Measurements from ENCODE around the gene NFIB. TPM values are rescaled to one million over a fixed set of nuclear protein-coding genes. Genes with fewer than 3 reads are reported as not detected.

Gene NFIB
- total RNA-seq, 1 donor from 2014 or later: 104 TPM

DNA sequence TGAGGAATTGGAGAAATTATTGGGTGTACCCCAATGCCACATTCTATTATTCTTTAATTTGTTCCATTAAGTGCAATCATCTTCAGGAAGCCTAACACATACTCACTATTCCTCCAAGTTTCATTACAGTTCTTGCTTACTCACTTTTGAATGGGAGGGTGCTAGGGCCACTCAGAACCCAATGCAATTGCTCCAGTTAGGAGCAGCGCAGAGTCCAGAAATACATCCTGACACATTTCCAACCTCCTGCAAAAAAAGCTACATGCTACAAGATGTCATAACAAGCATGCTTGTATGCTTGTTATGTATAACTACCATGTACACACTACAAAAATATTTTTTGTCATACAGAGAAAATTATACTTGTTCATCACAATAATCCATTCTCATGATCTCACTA, 27.8 kb downstream of the NFIB start:
- DNase-seq (ENCODE audit: low spot score in 2 of 2) (no peak), FAIRE-seq (no peak)

DNA sequence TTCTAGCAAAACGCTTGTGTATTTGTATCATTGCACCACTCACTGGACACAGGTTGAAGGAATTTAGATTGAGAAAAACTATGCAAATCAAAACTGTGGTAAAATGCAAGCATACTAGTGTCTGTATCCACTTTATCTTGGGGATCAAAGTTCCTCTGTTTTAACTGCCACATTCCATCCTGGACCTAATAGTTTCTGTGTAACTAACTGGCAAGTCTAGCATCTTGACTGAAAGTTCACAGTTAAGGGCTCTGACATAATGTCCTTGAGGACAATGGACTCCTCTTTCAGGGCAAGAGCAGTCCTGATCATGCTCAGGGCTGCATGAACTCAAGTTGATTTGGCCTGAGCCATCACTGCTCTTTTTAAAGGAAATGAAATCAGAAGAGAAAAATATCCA, 30.7 kb downstream of the NFIB start:
- no peak for FAIRE-seq

DNA sequence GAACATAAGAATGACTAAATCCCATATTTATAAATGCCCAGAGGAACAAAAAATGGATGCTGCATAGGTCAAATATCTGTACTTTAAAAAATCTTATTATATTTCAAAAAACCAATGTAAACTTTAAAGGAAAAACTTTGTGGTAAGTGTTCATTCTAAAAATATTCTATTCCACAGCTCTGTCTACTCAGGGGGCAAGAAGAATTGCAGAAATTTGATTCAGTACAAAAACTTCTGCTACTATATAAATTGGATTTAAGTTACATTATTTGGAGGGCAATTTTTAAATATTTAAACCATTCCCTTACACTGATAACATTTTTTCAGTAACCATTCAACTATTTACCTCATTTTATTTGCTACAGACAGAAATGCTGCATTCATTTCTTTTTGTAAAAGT, 32.1 kb downstream of the NFIB start:
- DNase-seq (ENCODE audit: low spot score in 2 of 2) (no peak), FAIRE-seq (no peak)

More for the DNA sequence above, 30.7 kb downstream of the NFIB start:
- no peak for DNase-seq (ENCODE audit: low spot score in 2 of 2)

DNA sequence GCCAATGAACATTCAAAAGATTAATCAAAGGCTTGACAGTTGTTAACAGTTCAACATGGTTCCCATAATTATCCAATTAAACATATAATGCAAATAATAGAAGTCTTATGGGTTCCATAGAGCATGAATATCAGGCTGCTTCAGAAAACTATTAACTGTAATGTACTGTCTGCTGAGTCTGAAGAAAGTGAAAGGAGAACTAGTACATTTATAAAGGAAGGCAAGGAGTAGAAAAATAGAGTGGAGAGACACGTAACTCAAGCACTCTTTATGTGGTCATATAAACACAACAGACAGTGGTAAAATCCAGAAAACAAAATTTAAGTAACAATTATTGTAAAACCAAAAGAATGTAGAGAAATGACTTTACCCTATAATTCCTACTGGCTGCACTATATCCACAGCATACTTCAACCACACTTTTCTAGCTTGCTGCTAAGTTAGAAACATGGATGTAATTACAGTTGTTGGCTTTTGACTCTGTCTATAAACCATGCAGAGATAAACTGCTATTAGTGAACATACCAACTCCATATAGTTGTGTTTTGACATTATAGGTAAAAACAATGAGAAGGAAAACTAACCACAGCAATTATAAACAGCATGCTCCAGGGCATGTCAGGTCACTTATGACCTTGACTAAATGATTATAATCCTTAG, 32.7 kb downstream of the NFIB start:
- no peak for DNase-seq (ENCODE audit: low spot score in 2 of 2)
- FAIRE-seq: no peak

DNA sequence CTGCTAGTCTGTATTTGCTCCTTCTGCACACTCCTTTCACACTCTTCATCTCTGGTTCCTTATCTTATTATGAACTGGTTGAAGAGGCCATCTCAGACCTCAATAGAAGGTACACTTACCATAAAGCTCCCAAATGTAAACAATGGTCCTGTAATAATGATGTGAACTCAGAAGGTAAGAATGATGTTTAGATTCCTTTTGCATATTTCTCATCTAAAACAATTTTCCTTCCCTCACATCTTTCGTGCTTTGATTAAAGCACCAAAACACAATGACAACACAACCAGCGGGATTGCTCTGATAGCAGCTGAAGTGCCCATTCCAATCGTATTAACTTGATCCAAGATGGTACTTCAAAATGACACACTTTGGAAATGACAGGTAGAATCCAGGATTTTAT, 34.3 kb downstream of the NFIB start:
- DNase-seq (ENCODE audit: low spot score in 2 of 2) (no peak), FAIRE-seq (no peak)

DNA sequence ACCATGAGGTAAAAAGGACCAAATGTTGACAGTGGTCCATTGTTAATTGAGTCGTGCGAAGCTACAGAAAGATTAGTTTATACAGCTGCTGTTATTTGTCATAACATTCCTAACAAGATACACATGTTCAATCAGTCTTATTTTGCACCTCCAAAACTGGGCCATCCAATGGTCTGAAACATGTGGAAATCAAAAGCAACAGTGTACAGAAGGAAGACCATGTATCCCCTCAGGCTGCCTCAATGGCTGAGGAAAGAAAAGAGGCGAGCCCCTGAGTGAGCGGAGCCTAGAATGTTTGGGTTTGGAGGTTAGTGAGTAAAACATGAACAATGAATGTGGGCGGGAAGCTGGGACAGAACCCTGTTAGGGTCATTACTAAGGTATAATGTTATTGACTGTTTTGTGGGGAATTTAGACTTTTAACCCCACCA, 35.6 kb downstream of the NFIB start:
- FAIRE-seq (no peak), DNase-seq (ENCODE audit: low spot score in 2 of 2) (no peak)

DNA sequence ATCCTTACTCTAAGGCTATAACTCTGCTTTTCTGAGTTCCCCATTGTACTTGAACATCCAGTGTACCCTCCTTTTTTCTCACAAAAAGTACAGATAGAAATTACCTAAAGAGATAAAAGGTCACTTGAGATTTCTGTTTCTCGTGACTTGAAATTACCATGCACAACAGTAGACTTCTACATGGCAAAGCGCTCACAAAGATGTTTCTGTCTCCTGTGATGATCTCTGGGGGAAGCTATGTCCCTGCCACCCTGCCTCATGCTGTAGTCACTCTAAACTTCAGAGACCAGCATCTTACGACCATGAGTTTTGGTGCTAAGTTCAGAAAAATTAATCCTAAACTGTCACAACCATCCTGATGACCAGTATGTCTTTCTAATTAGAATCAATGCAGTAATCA, 36.2 kb downstream of the NFIB start:
- FAIRE-seq (no peak), DNase-seq (ENCODE audit: low spot score in 2 of 2) (no peak)

DNA sequence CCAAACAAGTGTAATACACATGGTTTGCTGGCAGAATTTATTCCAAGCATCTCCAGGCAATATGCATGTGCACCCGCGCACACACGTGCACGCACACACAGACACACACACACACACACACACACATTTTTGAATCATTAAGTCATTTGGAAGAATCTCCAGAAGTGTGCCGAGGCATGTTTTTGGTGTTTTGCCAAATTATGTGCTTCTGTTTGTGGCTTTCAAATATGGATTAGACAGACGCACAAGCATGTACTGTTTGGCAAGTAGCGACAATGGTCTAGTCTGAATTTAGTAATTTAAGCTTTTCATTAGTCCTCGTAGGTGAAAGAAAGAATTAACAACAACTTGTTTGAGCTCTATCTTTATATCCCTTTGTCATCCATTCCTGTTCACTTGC, 36.7 kb downstream of the NFIB start:
- no peak for DNase-seq (ENCODE audit: low spot score in 2 of 2)
- no peak for FAIRE-seq

DNA sequence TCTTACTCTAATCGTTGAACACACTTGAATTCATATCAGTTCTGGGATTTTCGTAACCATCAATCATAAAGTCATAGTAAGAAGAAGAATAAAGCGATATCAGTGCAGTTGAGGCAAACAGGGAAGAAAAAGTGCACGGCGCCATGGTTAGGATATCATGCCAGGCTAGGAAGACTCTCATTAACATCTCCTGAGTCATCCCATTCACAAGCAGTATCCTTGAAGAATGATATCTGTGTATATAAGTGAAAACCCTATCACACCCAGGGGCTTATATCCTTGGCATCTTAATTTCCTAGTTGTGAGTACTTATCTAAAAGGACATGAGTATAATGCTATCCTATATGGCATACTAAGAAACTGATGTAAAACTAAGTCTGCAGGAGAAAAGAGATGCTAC, 38.6 kb downstream of the NFIB start:
- DNase-seq (ENCODE audit: low spot score in 2 of 2) (no peak), FAIRE-seq (no peak)

DNA sequence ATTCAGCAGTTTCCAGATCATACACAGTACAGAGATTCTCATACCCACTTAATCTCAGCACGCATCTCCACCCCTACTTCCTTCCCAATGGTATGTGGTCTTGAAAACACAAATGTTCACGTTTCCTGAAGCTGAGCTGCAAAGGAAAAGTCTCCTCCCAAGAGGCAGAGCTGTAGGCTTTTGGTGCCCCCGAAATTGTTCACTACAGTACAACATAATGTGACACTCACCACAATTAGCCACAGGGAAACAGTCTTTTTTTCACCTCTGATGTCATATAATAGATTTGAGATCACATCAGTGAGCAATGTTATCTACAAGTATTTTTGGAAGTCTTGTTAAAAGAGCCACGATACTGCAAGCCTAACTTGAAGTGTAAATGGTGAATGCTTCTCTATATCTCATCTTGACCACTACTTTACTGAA, 40.2 kb downstream of the NFIB start:
- FAIRE-seq (no peak), DNase-seq (ENCODE audit: low spot score in 2 of 2) (no peak)

DNA sequence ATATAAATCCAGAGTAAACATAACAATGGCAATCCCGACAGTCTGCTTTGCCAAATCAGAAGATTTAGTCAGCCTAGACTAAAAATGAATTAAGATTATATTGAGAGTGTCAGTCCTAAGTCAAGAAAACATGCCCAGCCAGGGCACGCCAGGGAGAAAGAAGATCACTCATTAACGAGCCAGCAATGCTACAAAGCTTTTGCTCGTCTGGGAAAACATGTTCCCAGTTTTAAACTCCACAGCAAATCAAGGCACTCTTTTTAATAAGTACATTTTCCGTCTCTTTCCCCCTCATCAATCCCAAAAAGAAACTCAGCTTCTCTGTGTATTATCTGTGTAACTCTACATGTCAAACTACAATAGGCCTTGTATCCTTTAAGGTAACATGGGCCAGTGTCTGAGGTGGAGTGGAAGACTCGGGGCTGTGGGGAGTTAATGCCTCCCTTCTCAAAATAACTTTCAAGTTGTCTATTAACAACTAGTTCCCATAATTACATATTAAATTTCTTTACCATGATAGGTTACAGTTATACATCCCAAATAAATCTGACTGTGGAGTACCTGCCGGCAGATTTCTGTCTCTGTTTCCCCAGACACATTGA, 40.9 kb downstream of the NFIB start:
- FAIRE-seq (no peak), DNase-seq (ENCODE audit: low spot score in 2 of 2) (no peak)

DNA sequence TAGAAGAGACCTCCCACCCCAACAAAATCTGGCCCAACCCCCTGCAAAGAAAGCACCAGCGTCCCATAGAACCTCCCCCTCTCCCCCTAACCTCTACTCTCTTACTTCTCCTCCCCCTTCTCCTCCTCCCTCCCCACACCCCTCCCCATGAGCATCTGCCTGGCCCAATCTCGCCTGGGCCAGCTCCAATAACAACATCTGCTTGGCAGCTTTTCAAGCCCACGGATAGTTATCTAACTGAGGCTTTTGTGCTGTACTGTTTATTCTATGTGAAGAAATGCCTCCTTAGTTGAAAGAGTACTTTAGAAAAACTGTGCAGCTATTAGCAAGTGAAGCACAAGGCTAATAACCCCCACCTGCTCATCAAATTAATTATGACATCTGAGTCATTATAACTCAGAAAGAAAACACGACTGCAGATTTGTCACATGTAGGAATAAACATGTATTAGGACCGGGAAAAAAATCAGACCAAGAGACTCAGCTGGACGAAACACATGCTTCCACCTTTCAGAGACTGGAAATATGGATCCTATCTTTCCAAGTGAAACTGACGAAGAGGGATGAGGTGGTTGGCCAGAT, 42.8 kb downstream of the NFIB start:
- no peak for FAIRE-seq
- DNase-seq (ENCODE audit: low spot score in 2 of 2): no peak

DNA sequence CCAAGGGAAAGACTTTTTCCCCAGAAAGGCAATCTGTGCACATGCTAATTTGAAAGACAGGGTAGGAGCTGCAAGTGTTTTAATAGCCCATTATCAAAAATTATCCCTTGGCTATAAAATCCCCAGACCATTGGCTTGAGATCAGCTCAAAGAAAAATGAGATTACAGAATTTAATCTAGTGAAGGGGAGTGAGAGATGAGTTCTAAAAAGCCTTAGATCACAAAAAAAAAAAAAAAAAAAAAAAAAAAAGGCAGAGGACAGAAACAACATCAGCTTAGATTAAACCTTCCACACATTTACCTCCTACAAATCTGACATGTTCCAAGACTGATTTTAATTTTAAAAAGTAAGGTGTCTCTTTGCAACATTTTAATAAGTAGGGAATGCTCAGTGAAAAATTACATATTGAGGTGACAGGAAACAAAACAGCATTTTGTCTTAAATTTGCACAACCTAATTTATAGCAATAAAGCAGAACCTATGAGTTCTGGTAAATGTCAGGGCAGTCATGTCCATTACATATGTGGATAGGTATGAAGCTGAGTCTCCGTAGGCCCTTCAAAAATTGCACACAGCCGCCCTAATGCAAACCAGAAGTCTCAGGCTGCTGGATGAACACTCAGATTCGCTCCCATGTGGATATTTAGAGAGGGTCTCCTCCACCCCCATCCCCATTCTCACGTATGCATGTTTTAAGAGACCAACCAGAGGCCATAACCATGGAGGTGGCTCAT, 43.4 kb downstream of the NFIB start:
- FAIRE-seq: no peak
- no peak for DNase-seq (ENCODE audit: low spot score in 2 of 2)

DNA sequence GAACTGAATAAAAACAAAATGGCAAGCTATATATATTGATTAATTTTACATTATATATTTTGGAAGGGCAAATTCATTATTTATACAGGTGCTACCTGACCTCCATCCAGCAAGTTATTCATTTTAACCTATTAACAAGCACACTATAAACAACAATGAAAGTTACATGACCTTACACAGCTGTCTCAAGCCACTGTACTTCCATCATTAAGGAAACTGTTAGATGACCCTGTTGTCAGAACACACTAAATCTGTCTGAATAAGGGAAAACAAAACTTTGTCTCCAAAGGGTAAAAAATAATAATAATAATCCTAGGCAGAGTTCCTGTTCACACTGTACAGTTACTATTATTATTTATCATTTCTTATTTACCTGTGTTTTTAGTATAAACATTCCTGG, 44.0 kb downstream of the NFIB start:
- DNase-seq (ENCODE audit: low spot score in 2 of 2): no peak

DNA sequence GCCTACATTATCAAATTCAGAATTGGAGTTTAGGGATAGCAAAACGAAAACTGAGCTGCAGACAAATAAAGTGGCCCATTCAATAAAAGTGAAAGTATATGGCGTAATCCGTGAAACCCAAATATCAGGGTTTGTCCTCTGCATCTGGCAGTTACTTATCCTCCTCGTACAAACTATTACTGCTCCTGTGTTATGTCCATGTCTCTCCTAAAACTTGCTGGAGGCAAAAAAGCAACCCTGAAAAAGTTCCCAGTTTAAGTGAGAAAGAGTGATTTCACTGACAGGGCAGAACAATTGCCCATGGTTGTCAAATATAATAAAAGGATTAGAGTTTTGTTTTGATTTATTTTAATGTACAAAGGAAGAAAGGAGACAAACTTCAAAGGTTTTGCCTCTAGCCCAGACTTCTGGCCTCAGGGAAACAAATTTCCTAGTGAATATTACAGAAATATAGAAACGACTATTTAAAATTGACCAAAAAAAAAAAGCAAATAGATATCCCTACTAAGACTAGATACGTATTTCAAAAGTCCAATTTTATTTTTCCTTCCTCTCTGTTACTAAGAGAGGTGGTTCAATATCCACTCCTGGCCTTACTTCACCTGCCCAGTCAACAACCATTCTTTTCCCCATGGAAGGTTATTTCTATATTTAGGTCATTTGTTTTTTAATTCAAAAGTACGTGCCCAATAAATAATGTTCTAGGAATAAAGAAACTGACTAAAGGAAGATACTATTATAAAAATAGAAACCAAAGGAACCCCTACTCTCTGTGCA, 50.0 kb downstream of the NFIB start:
- DNase-seq (ENCODE audit: low spot score in 2 of 2): no peak
- no peak for FAIRE-seq

More for the DNA sequence above, 44.0 kb downstream of the NFIB start:
- FAIRE-seq: no peak

DNA sequence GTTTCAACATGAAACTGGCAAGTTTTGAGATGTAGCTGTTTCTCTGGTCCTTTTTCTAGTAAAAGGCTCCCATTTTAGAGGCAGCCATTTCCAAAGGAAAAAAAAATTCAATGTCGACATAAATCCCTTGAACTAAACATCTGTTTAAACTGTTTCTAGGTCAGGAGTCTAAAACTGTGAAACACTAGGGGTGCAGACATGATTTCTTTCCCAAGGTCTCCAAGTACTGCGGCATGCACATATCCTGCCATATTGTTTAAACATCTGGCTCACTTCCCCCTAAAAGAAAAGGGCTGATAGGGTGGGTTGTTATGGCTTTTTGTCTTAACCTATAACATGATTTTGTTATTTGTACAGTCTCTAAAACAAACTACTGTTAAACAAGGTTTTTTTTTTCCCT, 51.1 kb downstream of the NFIB start:
- FAIRE-seq (no peak), DNase-seq (ENCODE audit: low spot score in 2 of 2) (no peak)

DNA sequence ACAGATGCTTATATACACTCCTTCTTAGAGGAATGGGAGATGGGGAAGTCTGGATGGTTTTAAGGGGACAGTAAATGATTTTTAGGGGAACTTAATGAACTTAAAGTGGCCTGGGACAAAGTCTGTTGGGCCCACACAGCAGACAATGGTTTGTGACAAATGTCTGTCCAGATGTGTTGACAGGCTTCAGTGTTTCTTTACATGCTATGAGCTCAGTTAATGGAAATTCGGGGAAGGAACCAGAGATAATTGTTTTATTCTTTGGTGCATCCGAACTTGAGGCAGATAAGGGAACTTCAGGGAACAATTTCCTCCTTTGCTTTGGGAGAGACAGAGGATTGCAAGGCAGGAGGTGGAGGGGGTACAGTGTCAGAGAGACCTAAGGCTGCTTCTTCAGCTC, 52.3 kb downstream of the NFIB start:
- FAIRE-seq (no peak), DNase-seq (ENCODE audit: low spot score in 2 of 2) (no peak)

DNA sequence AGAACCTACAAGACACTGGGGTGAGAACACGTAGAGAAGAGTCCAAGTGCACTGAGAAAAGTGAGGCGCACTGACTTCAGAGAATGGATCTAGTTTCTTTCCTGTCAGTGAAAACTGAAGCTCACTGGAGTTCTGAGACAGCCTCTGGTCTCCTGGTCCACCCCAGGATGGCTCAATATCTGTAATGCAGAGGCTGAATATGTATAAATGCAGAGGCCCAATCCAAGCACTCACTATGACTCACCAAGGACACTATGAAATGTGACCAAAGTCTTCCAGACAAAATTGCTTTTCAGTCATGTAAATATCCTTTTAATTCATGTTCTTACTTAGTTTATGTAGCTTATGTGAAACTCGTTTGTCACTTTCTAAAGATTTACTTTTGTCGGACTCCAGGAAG, 53.8 kb downstream of the NFIB start:
- DNase-seq (ENCODE audit: low spot score in 2 of 2) (no peak), FAIRE-seq (no peak)

DNA sequence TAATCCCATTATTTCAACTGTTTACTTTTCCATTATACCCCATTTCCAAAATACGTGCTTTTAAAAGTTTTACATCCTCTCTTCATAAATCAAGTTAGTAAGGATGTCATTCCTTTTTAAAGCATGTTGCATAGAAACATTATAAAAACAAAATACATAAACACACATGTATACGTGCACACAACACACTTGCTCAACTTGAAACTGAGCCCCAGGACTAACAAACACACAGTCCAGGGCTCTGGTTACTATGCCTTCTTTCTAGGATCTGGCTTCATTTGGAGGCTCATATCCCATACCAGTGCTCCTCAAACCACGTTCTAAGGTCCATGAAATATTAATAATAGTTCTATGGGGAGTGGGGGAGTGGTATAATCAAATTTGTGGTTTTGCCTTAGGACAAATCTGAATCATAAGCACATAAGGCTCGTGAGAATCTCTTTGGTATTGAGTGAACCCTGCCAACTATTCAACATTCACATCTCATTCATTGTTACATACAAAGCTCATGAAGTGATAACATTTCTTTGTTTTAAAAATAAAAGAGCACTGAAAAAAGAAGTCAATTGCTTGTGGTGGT, 55.2 kb downstream of the NFIB start:
- FAIRE-seq: no peak
- DNase-seq (ENCODE audit: low spot score in 2 of 2): no peak

DNA sequence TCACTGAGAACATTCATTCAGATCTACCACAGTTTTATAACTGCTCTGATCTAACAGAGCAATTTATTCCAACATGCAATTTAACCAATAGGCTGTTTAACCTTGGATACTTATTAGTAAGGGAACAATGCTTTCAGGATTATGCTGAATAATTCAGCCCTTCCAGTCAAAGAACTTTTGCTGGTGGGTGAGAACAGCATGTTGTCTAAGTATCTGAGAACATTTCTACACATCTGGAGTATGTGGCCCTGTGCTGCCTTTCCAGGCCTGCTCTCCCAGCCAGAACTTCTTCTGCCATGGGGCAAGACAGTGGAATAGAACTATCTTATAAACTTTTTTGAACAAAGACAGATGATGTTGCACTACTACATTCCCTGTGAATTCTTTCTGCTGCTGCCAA, 55.8 kb downstream of the NFIB start:
- DNase-seq (ENCODE audit: low spot score in 2 of 2) (no peak), FAIRE-seq (no peak)
